Measurements from ENCODE around the gene GYG1. TPM values are rescaled to one million over a fixed set of nuclear protein-coding genes. Genes with fewer than 3 reads are reported as not detected.

Gene GYG1
- polyA plus RNA-seq, 2 of the 4 experiments (the other 2 are of a cell fraction), result 39.6 to 59.8 TPM

- H3K4me1 ChIP-seq, result peaks cover 5% of the 10 kb centered on the region; the same call in 2 of the 3 replicates
- no peak for ATAC-seq
- CTCF ChIA-PET, result interaction anchor here (2.6 to 4.4 kb wide), 2 partner anchors 22 to 161 kb away, joined by 7 to 12 read pairs; no protein-coding TSS in a partner anchor
- no peak for DNase-seq (ENCODE audit: low read depth in 1 of 2, low spot score in 1 of 2)
- no peak overlapping the region for H3K27ac ChIP-seq
- WGBS (ENCODE audit: missing lambda C conversion rate), result 67% methylated on average over 1 of the region's 1 CpG
- POLR2A ChIA-PET, result no interaction called here
- TF ChIP-seq HOXA7 (CRISPR knock-in tag; IDR thresholded peaks at IDR 0.05) (no peak), HMGXB4 (CRISPR knock-in tag; IDR thresholded peaks at IDR 0.05; ENCODE audit: borderline replicate concordance) (no peak), TP53 (CRISPR knock-in tag; IDR thresholded peaks at IDR 0.05) (no peak)
- no peaks in the 10 kb centered on the region for H3K9me3 ChIP-seq
- no peak for FAIRE-seq
- H3K4me2 ChIP-seq, result no peak overlapping the region
- H3K4me3 ChIP-seq, result no peak overlapping the region
These were observed 32.6 kb upstream of the GYG1 start for GRCh38 chr3:148958696-148959095.

- peak; percentile 40 to 76 for DNase-seq (ENCODE audit: low read depth in 1 of 2, low spot score in 1 of 2)
- Histone ChIP-seq H3K4me3 (no peak overlapping the region), H3K4me1 (no peaks in the 10 kb centered on the region), H3K27ac (no peak overlapping the region), H3K9me3 (no peaks in the 10 kb centered on the region), H3K4me2 (no peak overlapping the region)
- WGBS (ENCODE audit: missing lambda C conversion rate), result 5% methylated on average over 1 of the region's 1 CpG
- ChIA-PET POLR2A (interaction anchor here (0.6 kb wide), 1 partner anchor 463 kb away, joined by 6 read pairs; no protein-coding TSS in a partner anchor), CTCF (interaction anchor here (0.6 to 1.5 kb wide), 12 partner anchors 8 to 392 kb away, joined by 3 to 7 read pairs (median 3); partner anchors contain the start of genes GYG1 and TM4SF18)
- no peak for FAIRE-seq
- peak; percentile 87 to 88 for ATAC-seq
- no peak for TF ChIP-seq BCL3 (IDR thresholded peaks at IDR 0.05)
- TF ChIP-seq RFX5 (IDR thresholded peaks at IDR 0.05), result no peak
- TF ChIP-seq HOXB5 (CRISPR knock-in tag; IDR thresholded peaks at IDR 0.05), result no peak
- no peak for TF ChIP-seq EP300 (IDR thresholded peaks at IDR 0.05)
- TF ChIP-seq SREBF2 (IDR thresholded peaks at IDR 0.05), result no peak
- 0 out of 3 replicates have a peak, but pooled peaks have one; percentile 13 for TF ChIP-seq SMC3 (IDR thresholded peaks at IDR 0.05)
- no peak for TF ChIP-seq ZSCAN20 (CRISPR knock-in tag; IDR thresholded peaks at IDR 0.05)
- TF ChIP-seq HDAC2 (IDR thresholded peaks at IDR 0.05), result no peak
- no peak for TF ChIP-seq HES2 (IDR thresholded peaks at IDR 0.05)
- no peak for TF ChIP-seq ZFP36 (IDR thresholded peaks at IDR 0.05; ENCODE audit: borderline replicate concordance, partially characterized antibody)
- TF ChIP-seq POLR2AphosphoS2 (conservative IDR thresholded peaks at IDR 0.05; ENCODE audit: low read length), result no peak
- TF ChIP-seq PBX3 (IDR thresholded peaks at IDR 0.05), result no peak
- peak; percentile 78 for TF ChIP-seq REST (IDR thresholded peaks at IDR 0.05)
- no peak for TF ChIP-seq ATOH8 (CRISPR knock-in tag; IDR thresholded peaks at IDR 0.05; ENCODE audit: low read depth)
- TF ChIP-seq FOSL2 (IDR thresholded peaks at IDR 0.05), result no peak
- peak; percentile 55 for TF ChIP-seq FOSL2 (CRISPR knock-in tag; IDR thresholded peaks at IDR 0.05)
- TF ChIP-seq CEBPB (IDR thresholded peaks at IDR 0.05), result no peak
- no peak for TF ChIP-seq CHD2 (IDR thresholded peaks at IDR 0.05; ENCODE audit: low read length, partially characterized antibody)
- no peak for TF ChIP-seq RARB (CRISPR knock-in tag; IDR thresholded peaks at IDR 0.05)
- no peak for TF ChIP-seq EHF (CRISPR knock-in tag; IDR thresholded peaks at IDR 0.05)
- TF ChIP-seq ESRRA (IDR thresholded peaks at IDR 0.05; ENCODE audit: borderline replicate concordance, low read length), result no peak
- no peak for TF ChIP-seq MAZ (IDR thresholded peaks at IDR 0.05; ENCODE audit: borderline replicate concordance, low read depth, low read length)
- TF ChIP-seq JUNB (IDR thresholded peaks at IDR 0.05), result no peak
- no peak for TF ChIP-seq RNF2 (IDR thresholded peaks at IDR 0.05; ENCODE audit: borderline replicate concordance, low read depth)
- TF ChIP-seq CTCF (IDR thresholded peaks at IDR 0.05), result peak; percentile 26; the same call in 1 of the 3 replicates
These were observed 28.8 kb upstream of the GYG1 start for GRCh38 chr3:148962513-148962912.
